ENCODE data around the gene DCTN2.
A peak's percentile ranks its signal among the peaks of the same experiment; 100 is the strongest.
"Not testable (repeated sequence)": the region's sequence is repeated elsewhere in the genome, so short reads cannot be mapped to it uniquely, and the experiment has no call there.

DCTN2 gene

DNA sequence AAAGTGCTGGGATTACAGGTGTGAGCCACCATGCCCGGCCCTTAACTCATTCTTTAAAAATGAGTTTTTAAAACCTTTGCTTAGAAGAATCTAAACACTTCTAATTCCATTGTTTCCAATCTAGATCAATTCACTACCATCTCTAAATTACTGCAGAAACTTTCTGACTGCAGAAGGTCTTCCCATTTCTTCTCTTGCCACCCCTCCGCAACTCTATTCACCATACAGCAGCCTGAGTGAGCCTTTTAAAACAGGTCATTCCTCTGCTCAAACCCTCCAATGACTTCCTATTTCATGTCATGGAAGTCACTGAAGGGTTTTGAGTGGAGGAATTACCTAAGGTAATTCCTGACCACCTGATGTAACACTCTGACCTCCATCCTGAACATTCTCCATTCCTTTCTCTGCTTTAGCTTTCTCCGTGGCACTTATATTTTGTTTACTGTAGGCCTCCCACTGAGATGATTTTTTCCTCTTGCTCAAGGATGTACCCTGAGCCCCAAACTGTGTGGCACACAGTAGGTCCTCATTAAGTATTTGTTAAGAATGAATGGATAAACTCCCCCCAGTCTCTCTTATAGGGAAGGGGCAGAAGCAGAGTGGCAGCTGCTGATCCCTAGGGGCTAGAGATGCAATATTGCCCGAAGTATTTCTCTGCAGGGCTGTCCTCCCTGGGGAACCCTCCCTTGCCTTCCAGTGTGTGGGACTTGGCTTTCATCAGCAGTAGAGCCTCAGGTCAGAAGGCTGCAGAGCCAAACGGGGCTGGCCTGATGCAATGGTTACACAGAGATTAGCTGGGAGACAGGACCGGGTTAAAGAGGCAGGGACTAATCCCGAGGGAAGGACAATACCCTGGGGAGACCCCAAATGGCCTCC, 27.8 kb downstream of the DCTN2 start:
- Mint-ChIP-seq H3K36me3 (ENCODE audit: low read depth) (peaks cover 52% of the 10 kb centered on the region), H3K27me3 (ENCODE audit: low read depth, poor library complexity) (peaks cover 3% of the 10 kb centered on the region), H3K4me3 (peak overlapping the region; percentile 97), H3K4me1 (peaks cover 55% of the 10 kb centered on the region), H3K27ac (peak overlapping the region; percentile 100), H3K9me3 (no peaks in the 10 kb centered on the region)
- peak; percentile 28 for DNase-seq
- TF ChIP-seq, protein P1, sequence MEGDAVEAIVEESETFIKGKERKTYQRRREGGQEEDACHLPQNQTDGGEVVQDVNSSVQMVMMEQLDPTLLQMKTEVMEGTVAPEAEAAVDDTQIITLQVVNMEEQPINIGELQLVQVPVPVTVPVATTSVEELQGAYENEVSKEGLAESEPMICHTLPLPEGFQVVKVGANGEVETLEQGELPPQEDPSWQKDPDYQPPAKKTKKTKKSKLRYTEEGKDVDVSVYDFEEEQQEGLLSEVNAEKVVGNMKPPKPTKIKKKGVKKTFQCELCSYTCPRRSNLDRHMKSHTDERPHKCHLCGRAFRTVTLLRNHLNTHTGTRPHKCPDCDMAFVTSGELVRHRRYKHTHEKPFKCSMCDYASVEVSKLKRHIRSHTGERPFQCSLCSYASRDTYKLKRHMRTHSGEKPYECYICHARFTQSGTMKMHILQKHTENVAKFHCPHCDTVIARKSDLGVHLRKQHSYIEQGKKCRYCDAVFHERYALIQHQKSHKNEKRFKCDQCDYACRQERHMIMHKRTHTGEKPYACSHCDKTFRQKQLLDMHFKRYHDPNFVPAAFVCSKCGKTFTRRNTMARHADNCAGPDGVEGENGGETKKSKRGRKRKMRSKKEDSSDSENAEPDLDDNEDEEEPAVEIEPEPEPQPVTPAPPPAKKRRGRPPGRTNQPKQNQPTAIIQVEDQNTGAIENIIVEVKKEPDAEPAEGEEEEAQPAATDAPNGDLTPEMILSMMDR (IDR thresholded peaks at IDR 0.05): no peak

DNA sequence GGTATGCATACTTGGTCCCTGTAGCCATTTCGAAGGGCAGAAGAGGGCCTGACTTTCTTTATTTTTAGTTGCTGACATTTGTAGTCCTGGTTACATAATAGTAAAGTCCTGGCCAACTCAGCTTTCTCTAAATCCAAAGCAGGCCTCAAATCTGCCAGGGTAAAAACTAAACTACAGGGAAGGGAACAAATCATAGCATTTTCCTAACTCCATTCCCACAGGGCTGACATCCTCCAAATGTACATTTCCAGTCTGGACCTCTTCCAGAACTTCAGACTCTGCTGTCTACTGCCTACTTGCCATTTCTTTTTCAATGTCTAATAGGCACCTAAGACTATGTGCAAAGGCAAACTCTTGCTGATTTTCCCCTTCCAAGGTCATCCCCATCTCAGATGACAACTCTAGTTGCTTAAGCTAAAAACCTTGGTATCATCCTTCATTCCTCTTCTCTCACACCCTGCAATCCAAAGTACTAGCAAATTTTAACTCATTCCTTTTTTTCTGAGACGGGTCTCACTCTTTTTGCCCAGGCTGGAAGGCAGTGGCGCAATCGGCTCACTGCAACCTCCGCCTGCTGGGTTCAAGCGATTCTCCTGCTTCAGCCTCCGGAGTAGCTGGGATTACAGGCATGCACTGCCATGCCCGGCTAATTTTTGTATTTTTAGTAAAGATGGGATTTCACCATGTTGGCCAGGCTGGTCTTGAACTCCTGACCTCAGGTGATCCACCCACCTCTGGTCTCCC, 28.6 kb downstream of the DCTN2 start:
- peaks cover 56% of the 10 kb centered on the region for H3K36me3 Mint-ChIP-seq (ENCODE audit: low read depth)
- H3K4me1 Mint-ChIP-seq: peaks cover 46% of the 10 kb centered on the region
- H3K27me3 Mint-ChIP-seq (ENCODE audit: low read depth, poor library complexity): peaks cover 3% of the 10 kb centered on the region
- TF ChIP-seq, protein P1 (IDR thresholded peaks at IDR 0.05): no peak
- no peak for DNase-seq
- H3K4me3 Mint-ChIP-seq: peak overlapping the region; percentile 97
- no peaks in the 10 kb centered on the region for H3K9me3 Mint-ChIP-seq
- H3K27ac Mint-ChIP-seq: peak overlapping the region; percentile 100

DNA sequence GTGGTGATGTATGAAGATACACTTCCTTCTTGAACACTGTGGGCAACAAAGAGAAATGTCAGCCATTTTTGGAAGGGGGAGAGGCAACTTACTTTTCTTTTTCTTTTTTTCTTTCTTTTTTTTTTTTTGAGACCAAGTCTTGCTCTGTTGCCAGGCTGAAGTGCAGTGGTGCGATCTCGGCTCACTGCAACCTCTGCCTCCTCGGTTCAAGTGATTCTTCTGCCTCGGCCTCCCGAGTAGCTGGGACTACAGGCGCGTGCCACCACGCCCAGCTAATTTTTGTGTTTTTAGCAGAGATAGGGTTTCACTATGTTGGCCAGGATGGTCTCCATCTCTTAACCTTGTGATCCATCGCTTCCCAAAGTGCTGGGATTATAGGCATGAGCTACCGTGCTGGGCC, 29.3 kb downstream of the DCTN2 start:
- H3K27ac Mint-ChIP-seq; H3K27me3 Mint-ChIP-seq (ENCODE audit: low read depth, poor library complexity); H3K9me3 Mint-ChIP-seq; DNase-seq: not testable (repeated sequence)
- Mint-ChIP-seq H3K4me1 (peaks cover 42% of the 10 kb centered on the region), H3K4me3 (peak overlapping the region; percentile 60), H3K36me3 (ENCODE audit: low read depth) (peaks cover 63% of the 10 kb centered on the region)

DNA sequence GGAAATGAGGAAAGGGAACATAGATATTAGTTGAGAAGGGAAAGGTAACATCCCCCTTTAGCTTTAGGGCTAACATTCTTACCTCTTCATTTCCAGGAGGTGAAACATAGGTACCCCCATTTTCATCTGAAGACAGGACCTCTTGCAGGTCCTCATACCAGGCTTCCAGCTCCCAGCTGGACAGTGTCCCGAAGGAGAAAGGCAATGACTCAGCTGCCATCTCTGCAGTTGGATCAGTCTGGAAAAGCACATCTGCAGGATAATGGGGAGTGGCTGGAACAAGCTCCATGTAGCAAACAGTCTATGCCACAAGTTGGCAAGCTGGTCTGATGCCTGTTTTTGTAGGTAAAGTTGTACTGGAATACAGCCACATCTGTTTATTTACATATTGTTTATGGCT, 29.8 kb downstream of the DCTN2 start:
- H3K36me3 Mint-ChIP-seq (ENCODE audit: low read depth): peaks cover 68% of the 10 kb centered on the region
- peak overlapping the region; percentile 60 for H3K4me3 Mint-ChIP-seq
- TF ChIP-seq, protein P1 (IDR thresholded peaks at IDR 0.05): no peak
- peaks cover 3% of the 10 kb centered on the region for H3K27me3 Mint-ChIP-seq (ENCODE audit: low read depth, poor library complexity)
- H3K4me1 Mint-ChIP-seq: peaks cover 42% of the 10 kb centered on the region
- DNase-seq: no peak
- no peaks in the 10 kb centered on the region for H3K9me3 Mint-ChIP-seq
- peak overlapping the region; percentile 93 for H3K27ac Mint-ChIP-seq

DNA sequence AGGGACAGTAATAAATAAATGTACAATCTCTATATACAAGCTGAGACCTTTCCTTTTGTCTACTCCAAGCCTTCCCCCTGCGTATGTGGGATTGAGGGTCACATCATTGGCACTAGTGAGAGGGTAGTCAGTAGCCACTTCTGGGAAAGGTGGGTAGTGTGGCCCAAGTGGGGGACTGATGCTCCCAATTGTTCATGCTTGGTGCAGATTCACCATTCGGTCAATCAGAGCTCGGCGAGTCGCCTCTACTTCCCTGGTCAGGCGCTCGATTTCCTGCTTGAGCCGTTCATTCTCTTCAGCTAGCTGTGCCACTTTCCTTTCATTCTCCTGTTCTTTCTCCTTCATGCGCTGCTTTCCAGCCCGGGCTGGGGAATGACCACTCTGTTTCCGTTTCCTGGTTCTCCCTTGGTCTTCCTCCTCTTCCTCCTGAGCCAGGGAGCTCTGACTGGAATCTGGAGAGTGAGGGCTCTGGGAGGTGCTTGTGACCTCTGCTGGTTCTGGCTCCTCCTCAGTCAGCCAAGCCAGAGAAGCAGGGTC, 30.3 kb downstream of the DCTN2 start:
- TF ChIP-seq, protein P1 (IDR thresholded peaks at IDR 0.05): no peak
- peaks cover 37% of the 10 kb centered on the region for H3K4me1 Mint-ChIP-seq
- no peak overlapping the region for H3K4me3 Mint-ChIP-seq
- peak overlapping the region; percentile 93 for H3K27ac Mint-ChIP-seq
- DNase-seq: no peak
- H3K36me3 Mint-ChIP-seq (ENCODE audit: low read depth): peaks cover 73% of the 10 kb centered on the region
- H3K9me3 Mint-ChIP-seq: no peaks in the 10 kb centered on the region
- peaks cover 3% of the 10 kb centered on the region for H3K27me3 Mint-ChIP-seq (ENCODE audit: low read depth, poor library complexity)

DNA sequence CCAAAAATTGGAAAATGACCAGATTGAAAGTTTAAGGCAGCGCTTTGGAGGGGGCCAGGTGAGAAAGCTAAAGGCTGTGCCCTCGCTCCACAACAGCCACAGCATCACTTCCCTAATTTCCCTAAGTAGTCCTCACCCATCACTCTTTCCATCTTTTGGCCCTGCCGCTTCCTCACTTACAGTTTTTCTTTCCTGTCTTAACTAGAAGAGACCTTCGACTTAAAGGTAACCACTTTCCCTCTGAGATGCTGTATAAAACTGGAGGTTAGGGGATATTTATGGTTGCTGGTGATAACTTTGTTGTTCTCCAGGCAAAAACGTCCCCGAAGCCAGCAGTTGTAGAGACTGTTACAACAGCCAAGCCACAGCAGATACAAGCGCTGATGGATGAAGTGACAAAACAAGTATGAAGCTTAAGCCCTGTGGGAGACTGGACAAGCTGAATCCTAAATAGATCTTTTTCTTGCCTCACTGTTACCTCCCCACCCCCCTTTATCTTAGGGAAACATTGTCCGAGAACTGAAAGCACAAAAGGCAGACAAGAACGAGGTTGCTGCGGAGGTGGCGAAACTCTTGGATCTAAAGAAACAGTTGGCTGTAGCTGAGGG, 31.0 kb downstream of the DCTN2 start:
- no peaks in the 10 kb centered on the region for H3K9me3 Mint-ChIP-seq
- no peaks in the 10 kb centered on the region for H3K27me3 Mint-ChIP-seq (ENCODE audit: low read depth, poor library complexity)
- TF ChIP-seq, protein P1 (IDR thresholded peaks at IDR 0.05): no peak

More for the DNA sequence above, 31.0 kb downstream of the DCTN2 start:
- peak overlapping the region; percentile 93 for H3K27ac Mint-ChIP-seq
- peaks cover 79% of the 10 kb centered on the region for H3K36me3 Mint-ChIP-seq (ENCODE audit: low read depth)
- DNase-seq: no peak
- peaks cover 30% of the 10 kb centered on the region for H3K4me1 Mint-ChIP-seq
- no peak overlapping the region for H3K4me3 Mint-ChIP-seq

Measured in nephron progenitor cell (in vitro differentiated cells).